GM18519 (cell line): ENCODE data around the gene COPG1.
"Not testable (repeated sequence)": the region's sequence is repeated elsewhere in the genome, so short reads cannot be mapped to it uniquely, and the experiment has no call there.

ENCODE experiments used
- ATAC-seq: cut with Tn5 transposase; IDR thresholded peaks from one replicate; pipeline ENCODE4 v1.9.1; 2021; ENCODE audit warnings: mild to moderate bottlenecking, moderate library complexity; ENCODE audit not compliant: unreplicated experiment, low FRiP score

Gene COPG1, protein sequence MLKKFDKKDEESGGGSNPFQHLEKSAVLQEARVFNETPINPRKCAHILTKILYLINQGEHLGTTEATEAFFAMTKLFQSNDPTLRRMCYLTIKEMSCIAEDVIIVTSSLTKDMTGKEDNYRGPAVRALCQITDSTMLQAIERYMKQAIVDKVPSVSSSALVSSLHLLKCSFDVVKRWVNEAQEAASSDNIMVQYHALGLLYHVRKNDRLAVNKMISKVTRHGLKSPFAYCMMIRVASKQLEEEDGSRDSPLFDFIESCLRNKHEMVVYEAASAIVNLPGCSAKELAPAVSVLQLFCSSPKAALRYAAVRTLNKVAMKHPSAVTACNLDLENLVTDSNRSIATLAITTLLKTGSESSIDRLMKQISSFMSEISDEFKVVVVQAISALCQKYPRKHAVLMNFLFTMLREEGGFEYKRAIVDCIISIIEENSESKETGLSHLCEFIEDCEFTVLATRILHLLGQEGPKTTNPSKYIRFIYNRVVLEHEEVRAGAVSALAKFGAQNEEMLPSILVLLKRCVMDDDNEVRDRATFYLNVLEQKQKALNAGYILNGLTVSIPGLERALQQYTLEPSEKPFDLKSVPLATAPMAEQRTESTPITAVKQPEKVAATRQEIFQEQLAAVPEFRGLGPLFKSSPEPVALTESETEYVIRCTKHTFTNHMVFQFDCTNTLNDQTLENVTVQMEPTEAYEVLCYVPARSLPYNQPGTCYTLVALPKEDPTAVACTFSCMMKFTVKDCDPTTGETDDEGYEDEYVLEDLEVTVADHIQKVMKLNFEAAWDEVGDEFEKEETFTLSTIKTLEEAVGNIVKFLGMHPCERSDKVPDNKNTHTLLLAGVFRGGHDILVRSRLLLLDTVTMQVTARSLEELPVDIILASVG

GRCh38 chr3:129249284-129250065 lies at the start of gene COPG1:
TSS of gene COPG1 (plus strand) at chr3:129249606. CDS start at chr3:129249710, 104 bp downstream.
- ATAC-seq, result peak; percentile 67

DNA sequence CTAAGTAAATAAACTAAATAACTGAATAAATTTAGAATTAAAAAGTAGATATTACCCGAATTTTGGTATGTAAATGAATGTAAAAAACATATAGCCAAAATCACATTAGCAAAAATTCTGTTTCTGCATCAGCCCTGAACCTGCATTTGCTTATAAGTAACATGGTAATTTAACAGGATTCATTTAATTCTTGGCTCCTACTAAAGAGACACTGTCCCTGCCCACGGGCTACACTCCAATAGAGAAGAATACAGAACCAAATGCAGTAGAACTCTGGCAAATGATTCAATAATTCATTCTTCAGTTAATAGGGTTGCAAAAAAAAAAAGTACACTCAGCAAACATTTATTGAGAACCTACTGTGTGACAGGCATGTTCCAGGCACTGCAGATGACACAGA lies 44.9 kb upstream of the COPG1 start:
- no peak for ATAC-seq

GRCh38 chr3:129205109-129205832 lies 44.1 kb upstream of the COPG1 start:
- ATAC-seq, result no peak

DNA sequence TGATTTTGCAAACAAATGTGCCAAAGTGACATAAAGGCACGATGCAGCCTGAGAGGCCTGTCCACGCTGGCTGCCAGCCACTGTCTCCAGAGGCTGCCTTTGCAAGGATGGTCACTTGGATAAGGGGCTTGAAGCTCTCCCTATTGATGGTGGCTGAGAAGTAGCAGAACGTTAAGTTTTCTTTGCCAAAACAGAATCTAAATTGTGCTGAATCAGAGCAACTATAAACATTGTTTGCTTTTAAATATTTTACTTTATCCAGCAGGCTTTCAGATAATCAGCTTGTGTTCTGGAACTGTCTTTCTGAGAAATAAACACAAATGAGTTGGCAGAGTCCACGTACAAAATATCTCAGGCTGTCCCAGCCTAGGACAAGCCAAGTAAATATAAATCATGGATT lies 41.9 kb upstream of the COPG1 start:
- no peak for ATAC-seq

- no peak for ATAC-seq
Measured at GRCh38 chr3:129211345-129211744, 38.1 kb upstream of the COPG1 start.

DNA sequence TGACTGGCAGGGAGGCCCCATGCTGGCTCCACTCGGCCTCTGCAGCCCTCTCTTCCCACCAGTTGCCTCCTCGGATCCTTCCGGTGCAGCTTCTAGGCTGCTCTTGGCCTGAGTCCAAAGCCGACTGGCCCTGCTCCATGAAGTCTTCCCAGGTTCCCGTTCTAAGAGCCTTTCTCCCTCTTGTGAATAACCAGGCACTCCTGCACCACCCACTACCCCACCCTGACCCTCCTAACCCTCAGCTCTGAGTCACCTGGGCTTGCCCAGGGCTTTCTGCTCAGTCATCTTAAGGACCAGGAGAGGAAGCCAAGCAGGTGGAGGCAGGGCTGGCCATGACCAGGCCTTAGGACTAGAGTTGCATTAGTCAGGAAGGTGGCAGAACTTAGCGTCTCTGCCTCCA lies 37.6 kb upstream of the COPG1 start:
- no peak for ATAC-seq

DNA sequence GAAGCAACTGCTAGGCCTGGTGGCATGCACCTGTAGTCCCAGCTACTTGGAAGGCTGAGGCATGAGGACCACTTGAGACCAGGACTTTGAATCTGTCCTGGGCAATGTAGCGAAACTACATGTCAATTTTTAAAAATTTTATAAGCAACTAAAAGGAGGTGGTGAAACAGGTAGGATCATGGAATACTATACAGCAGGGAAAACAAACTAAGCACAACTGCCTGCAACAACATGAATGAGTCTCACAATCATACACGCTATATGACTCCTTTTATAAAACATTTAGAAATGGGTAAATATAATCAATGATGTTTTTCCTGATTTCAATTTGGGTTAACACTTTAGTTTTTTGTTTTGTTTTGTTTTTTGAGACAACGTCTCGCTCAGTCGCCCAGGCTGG lies 36.2 kb upstream of the COPG1 start:
- no peak for ATAC-seq

GRCh38 chr3:129218742-129219141 lies 30.7 kb upstream of the COPG1 start:
- no peak for ATAC-seq

DNA sequence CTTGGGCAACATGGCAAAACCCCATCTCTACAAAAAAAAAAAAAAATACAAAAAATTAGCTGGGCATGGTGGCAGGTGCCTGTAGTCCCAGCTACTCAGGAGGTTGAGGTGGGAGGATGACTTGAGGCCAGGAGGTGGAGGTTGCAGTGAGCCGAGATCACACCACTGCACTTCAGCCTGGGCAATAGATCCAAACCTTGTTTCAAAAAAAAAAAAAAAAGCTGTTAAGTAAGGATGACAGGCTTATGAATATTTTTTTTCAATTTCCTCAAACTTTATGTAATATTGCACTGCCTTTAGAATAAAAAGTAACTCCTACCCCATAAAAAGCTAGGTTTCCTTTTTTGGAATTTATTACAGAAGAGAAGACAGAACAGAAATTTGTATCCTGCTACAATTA lies 25.0 kb upstream of the COPG1 start:
- not testable (repeated sequence) for ATAC-seq

- no peak for ATAC-seq
Measured at GRCh38 chr3:129224984-129225393, 24.4 kb upstream of the COPG1 start.

GRCh38 chr3:129226374-129226773 lies 23.0 kb upstream of the COPG1 start:
- no peak for ATAC-seq

DNA sequence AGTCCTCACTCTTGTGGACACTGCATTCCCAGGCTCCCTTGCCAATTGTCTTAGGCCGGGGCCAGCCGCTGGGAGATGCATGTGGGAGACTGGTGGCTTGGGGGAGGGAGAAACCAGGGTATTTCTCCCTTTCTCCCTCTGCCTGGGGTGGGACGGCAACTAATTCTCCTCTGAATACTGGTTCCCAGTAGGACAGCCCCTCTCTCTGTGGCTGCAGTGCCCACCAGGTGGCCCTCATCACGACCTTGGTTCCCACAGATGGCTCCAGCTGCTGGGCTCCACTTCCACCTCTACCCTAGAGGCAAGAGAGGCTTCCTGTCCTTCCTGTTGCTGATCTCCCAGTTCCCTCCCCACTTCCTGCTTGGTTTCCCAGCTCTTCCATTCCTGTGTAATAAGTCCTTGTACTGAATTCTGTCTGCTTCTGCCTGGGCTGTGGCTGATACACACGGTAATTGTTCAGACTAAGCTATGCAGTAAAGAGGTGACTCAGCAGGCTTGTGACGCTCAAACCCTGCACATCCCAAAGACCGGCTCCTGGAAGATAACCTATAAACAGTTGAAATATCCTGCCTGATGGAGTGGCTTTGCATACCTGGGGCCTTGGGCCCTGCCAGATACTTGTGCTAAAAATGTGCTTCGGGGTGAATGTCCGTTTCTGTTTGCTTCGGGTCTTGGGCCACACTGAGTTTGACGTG lies 20.4 kb upstream of the COPG1 start:
- no peak for ATAC-seq

DNA sequence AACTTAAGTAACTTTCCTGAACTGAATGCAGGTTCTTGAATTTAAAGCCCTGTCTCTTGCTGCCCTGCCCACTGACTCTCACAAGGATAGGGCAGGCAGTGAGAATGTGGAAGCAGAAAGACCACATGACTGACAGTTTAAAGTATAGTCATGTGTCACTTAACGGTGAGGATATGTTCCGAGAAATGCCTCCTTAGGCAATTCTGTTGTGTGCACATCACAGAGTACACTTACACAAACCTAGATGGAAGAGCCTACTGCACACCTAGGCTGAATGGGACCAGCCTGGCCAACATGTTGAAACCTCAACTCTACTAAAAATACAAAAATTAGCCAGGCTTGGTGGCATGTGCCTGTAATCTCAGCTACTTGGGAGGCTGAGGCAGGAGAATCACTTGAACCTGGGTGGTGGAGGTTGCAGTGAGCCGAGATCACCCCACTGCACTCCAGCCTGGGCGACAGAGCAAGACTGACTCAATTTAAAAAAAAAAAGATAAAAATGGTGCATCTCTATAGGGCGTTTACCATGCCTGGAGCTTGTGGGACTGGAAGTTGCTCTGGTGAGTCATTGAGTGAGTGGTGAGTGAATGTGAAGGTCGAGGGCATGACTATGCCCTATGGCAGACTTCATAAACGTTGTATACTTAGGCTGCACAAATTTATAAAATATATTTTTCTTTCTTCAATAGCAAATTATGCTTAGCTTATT lies 18.9 kb upstream of the COPG1 start:
- ATAC-seq, result no peak

DNA sequence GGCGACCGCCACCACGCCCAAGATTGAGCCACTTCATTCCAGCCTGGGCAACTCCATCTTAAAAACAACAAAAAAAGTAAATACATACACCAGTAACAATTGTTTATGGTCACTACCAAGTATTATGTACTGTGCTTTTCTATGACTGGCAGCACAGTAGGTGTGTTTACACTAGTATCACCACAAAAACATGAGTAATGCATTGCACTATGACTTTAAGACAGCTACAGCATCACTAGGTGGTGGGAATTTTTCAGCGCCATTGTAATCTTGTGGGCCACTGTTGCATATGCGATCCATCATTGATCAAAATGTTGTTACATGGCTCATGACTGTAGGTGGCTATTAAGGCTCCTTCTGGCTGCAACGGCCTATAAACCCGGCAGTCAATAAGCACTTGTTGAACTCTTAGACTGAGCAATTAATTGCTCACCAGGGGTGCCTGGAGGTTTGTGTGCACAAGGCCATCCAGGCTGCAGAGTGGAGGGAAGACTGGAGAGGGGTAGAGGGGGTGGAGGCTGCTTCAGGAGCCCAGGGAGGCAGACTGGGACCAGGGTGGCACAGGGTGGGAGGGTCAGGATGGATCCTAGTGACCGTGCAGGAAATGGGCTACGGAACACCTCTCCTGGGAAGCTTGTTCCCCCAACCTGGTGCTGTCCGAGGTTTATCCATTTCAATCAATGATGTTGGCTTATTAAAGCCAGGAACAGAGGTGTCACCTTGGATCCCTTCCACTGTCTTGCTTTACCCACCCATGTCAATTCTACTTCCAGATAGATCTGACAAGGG lies 17.9 kb upstream of the COPG1 start:
- no peak for ATAC-seq

GRCh38 chr3:129233538-129233937 lies 15.9 kb upstream of the COPG1 start:
- peak; percentile 67 for ATAC-seq

DNA sequence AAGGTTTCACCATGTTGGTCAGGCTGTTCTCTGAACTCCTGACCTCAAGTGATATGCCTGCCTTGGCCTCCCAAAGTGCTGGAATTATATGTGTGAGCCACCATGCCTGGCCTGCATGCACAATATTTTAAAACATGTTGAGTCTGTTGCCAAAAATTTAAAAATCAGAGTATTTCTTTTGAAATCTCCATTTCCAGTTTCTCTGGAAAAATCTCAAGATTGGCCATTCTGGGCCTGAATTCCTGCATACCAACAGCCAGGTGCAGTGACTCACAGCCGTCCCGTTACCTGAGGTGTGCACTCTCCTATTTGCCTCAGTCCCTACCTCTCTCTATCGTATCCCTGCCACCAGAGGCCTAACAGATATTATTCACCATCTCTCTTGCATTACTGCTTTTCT lies 15.0 kb upstream of the COPG1 start:
- ATAC-seq, result no peak

DNA sequence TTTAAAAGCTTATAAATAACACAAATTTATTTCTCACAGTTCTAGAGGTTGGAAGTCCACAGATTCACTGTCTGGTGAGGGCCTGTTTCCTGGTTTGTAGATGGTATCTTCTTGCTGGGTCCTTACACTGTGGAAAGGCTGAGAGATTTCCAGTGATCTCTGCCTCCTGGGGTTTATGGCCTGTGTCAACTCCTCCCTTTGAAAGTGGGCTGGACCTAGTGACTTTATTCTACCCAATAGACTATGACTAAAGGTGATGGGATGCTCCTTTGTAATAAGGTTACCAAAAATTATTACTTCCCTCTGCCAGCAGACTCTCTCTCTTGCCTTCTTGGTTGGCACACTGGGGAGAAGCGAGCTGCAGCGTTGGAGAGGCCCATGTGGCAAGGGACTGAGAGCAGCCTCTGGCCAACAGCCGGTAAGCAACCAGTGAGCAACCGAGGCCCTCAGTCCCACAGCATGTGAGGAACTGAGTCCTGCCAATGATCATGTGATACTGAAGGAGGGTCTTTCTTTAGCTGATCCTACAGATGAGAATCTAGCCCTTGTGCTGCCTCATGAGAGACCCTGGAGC lies 14.0 kb upstream of the COPG1 start:
- ATAC-seq, result no peak
